Measurements from ENCODE around the gene HBG2. TPM values are rescaled to one million over a fixed set of nuclear protein-coding genes. Genes with fewer than 3 reads are reported as not detected.

Gene HBG2
- total RNA-seq, 1 donor from 2014 or later, result not detected

GRCh38 chr11:5210376-5210885 lies 44.1 kb downstream of the HBG2 start:
- intact Hi-C loops (cut with micrococcal nuclease), result no loop called here
- no peak for DNase-seq
- no peak overlapping the region for H3K27ac ChIP-seq (replicated peaks)
- no peaks in the 10 kb centered on the region for H3K36me3 ChIP-seq
- H3K27me3 ChIP-seq (ENCODE audit: low read depth), result no peaks in the 10 kb centered on the region
- H3K4me1 ChIP-seq, result no peaks in the 10 kb centered on the region
- H3K4me3 ChIP-seq, result no peak overlapping the region
- H3K9me3 ChIP-seq (replicated peaks), result peaks cover 6% of the 10 kb centered on the region
- TF ChIP-seq CTCF (IDR thresholded peaks at IDR 0.05; ENCODE audit: borderline replicate concordance), result no peak

GRCh38 chr11:5204787-5205186 lies 49.8 kb downstream of the HBG2 start:
- H3K4me1 ChIP-seq, result no peaks in the 10 kb centered on the region
- H3K9me3 ChIP-seq (replicated peaks), result no peaks in the 10 kb centered on the region
- peak; percentile 56 for TF ChIP-seq CTCF (IDR thresholded peaks at IDR 0.05; ENCODE audit: borderline replicate concordance)
- no peak overlapping the region for H3K4me3 ChIP-seq
- intact Hi-C loops (cut with micrococcal nuclease), result loop anchor here (2.0 kb wide), 1 partner anchor 176 kb away; no protein-coding TSS in a partner anchor
- H3K36me3 ChIP-seq, result no peaks in the 10 kb centered on the region
- no peak overlapping the region for H3K27ac ChIP-seq (replicated peaks)
- peaks cover 4% of the 10 kb centered on the region for H3K27me3 ChIP-seq (ENCODE audit: low read depth)
- DNase-seq, result no peak

GRCh38 chr11:5203366-5203765 lies 51.2 kb downstream of the HBG2 start:
- H3K27ac ChIP-seq (replicated peaks), result no peak overlapping the region
- no peak for TF ChIP-seq CTCF (IDR thresholded peaks at IDR 0.05; ENCODE audit: borderline replicate concordance)
- H3K9me3 ChIP-seq (replicated peaks), result no peaks in the 10 kb centered on the region
- H3K4me1 ChIP-seq, result no peaks in the 10 kb centered on the region
- H3K27me3 ChIP-seq (ENCODE audit: low read depth), result peaks cover 4% of the 10 kb centered on the region
- intact Hi-C loops (cut with micrococcal nuclease), result no loop called here
- DNase-seq, result no peak
- no peak overlapping the region for H3K4me3 ChIP-seq
- no peaks in the 10 kb centered on the region for H3K36me3 ChIP-seq

Other genes starting within 250 kb of the HBG2 start
- gene OR52J3, start 208.3 kb downstream of the HBG2 start, total RNA-seq, result not detected
- not detected for gene OR52E2, start 195.2 kb downstream of the HBG2 start, total RNA-seq
- not detected for gene OR52E1, start 185.2 kb downstream of the HBG2 start, total RNA-seq
- not detected for gene OR52A5, start 116.4 kb downstream of the HBG2 start, total RNA-seq
- not detected for gene OR52A1, start 100.0 kb downstream of the HBG2 start, total RNA-seq
- gene OR51V1, start 54.1 kb downstream of the HBG2 start, total RNA-seq, result not detected
- gene HBB, start 27.7 kb downstream of the HBG2 start, total RNA-seq, result 100 TPM
- gene HBD, start 20.3 kb downstream of the HBG2 start, total RNA-seq, result not detected
- not detected for gene HBG1, start 4.9 kb downstream of the HBG2 start, total RNA-seq
- gene HBE1, start 15.2 kb upstream of the HBG2 start, total RNA-seq, result not detected
- not detected for gene OR51B4, start 47.2 kb upstream of the HBG2 start, total RNA-seq
- not detected for gene OR51B2, start 69.5 kb upstream of the HBG2 start, total RNA-seq
- gene OR51B5, start 88.7 kb upstream of the HBG2 start, total RNA-seq, result not detected
- gene OR51B6, start 96.7 kb upstream of the HBG2 start, total RNA-seq, result not detected
- gene OR51M1, start 129.0 kb upstream of the HBG2 start, total RNA-seq, result not detected
- not detected for gene OR51Q1, start 167.3 kb upstream of the HBG2 start, total RNA-seq
- gene OR51I1, start 186.7 kb upstream of the HBG2 start, total RNA-seq, result not detected
- gene OR51I2, start 194.5 kb upstream of the HBG2 start, total RNA-seq, result not detected
- gene OR52D1, start 233.9 kb upstream of the HBG2 start, total RNA-seq, result not detected

Data from left ventricle myocardium inferior (tissue), 1 donor.